Uterus (tissue), 4 donors: ENCODE results near the gene APC. TPM values are rescaled to one million over a fixed set of nuclear protein-coding genes. Genes with fewer than 3 reads are reported as not detected.

Source experiments
- DNase-seq, 2 donors: peaks; one replicate each; pipeline ENCODE4 v3.0.0-alpha.2; 2019 to 2020
- H3K27ac ChIP-seq, 2 donors: fragments of 200-600 bp; sonication (generic); 1 replicate in 1 of 2; 2 replicates in 1 of 2; pipeline ENCODE4 v1.5.1; 2016 to 2018
- H3K27me3 ChIP-seq, 2 donors: fragments of 200-600 bp; sonication (generic); one replicate each; pipeline ENCODE4 v1.5.1; 2018 to 2019; ENCODE audit warnings: control low read depth in 1 of 2
- H3K36me3 ChIP-seq, 2 donors: fragments of 200-600 bp; sonication (generic); one replicate each; pipeline ENCODE4 v1.5.1; 2019; ENCODE audit warnings: control low read depth in 1 of 2
- H3K4me1 ChIP-seq, 2 donors: fragments of 200-600 bp; sonication (generic); one replicate each; pipeline ENCODE4 v1.5.1; 2018 to 2019; ENCODE audit warnings: control low read depth in 1 of 2
- H3K4me3 ChIP-seq, 2 donors: fragments of 200-600 bp; sonication (generic); 1 replicate in 1 of 2; 2 replicates in 1 of 2; pipeline ENCODE4 v1.5.1; 2018 to 2019; ENCODE audit warnings: mild to moderate bottlenecking in 1 of 2
- H3K9me3 ChIP-seq, 2 donors: fragments of 200-600 bp; sonication (generic); one replicate each; pipeline ENCODE4 v1.5.1; 2019; ENCODE audit warnings: control low read depth in 1 of 2
- POLR2A ChIP-seq, 2 donors: fragments of 450-650 bp; IDR thresholded peaks; one replicate each; pipeline ENCODE4 v1.6.1; 2016; ENCODE audit warnings: antibody characterized with exemption in 2 of 2, mild to moderate bottlenecking in 1 of 2, moderate library complexity in 1 of 2
- intact Hi-C: fragments of 100-400 bp; cut with DNase I; formaldehyde crosslinking; loops from one replicate; pipeline ENCODE4 v1.15.1; 2023; ENCODE audit warnings: low total_unique reads
- total RNA-seq, 4 donors: library from RNA; depleted of rRNA in 3 of 4; stranded (reverse); fragments of >200 nt in 3 of 4; gene quantifications; one replicate each; pipeline versions ENCODE4 v1.1.0 to v1.2.4, GENCODE V29; 2014 to 2023
- TF ChIP-seq, protein P1 (sequence below), 4 experiments: fragments of 200-600 bp in 2 of 4; fragments of 450-650 bp in 2 of 4; sonication (generic) in 2 of 4; IDR thresholded peaks; one replicate each; pipeline ENCODE4 v1.5.1; 2016 to 2019; ENCODE audit warnings: antibody characterized with exemption in 4 of 4, mild to moderate bottlenecking in 2 of 4, moderate library complexity in 1 of 4
- donor health status: DM: yes; HTN: yes; CAD: no.

The APC gene
- total RNA-seq, 4 donors from 2014 or later: 45.4 to 132 (median 91.7) TPM

DNA sequence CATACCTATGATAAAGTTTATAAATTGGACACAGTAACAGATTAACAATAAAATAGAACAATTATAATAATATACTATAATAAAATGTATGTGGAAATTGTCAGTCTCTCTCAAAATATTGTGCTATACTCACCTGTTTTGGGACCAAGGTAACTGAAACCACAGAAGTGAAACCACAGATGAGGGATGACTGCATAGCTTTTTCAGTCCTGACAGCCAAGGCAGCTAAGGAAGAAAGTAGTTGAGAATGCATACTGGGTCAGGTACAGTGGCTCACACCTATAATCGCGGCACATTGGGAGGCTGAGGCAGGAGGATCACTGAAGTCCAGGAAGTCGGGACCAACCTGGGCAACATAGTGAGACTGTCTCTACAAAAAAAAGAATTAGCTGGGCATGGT, 132.3 kb downstream of the APC start:
- H3K9me3 ChIP-seq: no peaks in the 10 kb centered on the region

DNA sequence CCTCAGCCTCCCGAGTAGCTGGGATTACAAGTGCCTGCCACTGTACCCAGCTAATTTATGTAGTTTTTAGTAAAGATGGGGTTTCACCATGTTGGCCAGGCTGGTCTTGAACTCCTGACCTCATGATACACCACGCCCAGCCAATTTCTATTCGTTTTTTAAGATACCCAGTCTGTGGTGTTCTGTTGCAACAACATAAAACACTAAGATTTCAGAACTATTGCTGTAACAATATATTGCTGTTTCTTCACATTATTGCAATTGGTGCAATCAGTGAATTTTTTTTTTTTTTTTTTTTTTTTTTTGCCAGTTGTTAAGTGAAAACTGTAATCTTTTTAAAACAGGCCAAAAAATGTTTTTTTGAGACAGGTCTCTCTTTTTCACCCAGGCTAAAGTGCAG, 133.3 kb downstream of the APC start:
- Histone ChIP-seq H3K4me3 (no peak overlapping the region), H3K4me1 (no peaks in the 10 kb centered on the region), H3K27me3 (no peaks in the 10 kb centered on the region), H3K9me3 (no peaks in the 10 kb centered on the region), H3K27ac (no peak overlapping the region), H3K36me3 (no peaks in the 10 kb centered on the region)
- intact Hi-C loops: no loop called here
- no peak for TF ChIP-seq POLR2A (IDR thresholded peaks at IDR 0.05)
- TF ChIP-seq, protein P1, sequence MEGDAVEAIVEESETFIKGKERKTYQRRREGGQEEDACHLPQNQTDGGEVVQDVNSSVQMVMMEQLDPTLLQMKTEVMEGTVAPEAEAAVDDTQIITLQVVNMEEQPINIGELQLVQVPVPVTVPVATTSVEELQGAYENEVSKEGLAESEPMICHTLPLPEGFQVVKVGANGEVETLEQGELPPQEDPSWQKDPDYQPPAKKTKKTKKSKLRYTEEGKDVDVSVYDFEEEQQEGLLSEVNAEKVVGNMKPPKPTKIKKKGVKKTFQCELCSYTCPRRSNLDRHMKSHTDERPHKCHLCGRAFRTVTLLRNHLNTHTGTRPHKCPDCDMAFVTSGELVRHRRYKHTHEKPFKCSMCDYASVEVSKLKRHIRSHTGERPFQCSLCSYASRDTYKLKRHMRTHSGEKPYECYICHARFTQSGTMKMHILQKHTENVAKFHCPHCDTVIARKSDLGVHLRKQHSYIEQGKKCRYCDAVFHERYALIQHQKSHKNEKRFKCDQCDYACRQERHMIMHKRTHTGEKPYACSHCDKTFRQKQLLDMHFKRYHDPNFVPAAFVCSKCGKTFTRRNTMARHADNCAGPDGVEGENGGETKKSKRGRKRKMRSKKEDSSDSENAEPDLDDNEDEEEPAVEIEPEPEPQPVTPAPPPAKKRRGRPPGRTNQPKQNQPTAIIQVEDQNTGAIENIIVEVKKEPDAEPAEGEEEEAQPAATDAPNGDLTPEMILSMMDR (IDR thresholded peaks at IDR 0.05): no peak
- DNase-seq: no peak

More for the DNA sequence above, 132.3 kb downstream of the APC start:
- H3K27me3 ChIP-seq: no peaks in the 10 kb centered on the region
- H3K36me3 ChIP-seq: no peaks in the 10 kb centered on the region
- intact Hi-C loops: no loop called here
- no peak overlapping the region for H3K4me3 ChIP-seq
- H3K4me1 ChIP-seq: no peaks in the 10 kb centered on the region
- no peak overlapping the region for H3K27ac ChIP-seq
- no peak for DNase-seq
- TF ChIP-seq, protein P1 (IDR thresholded peaks at IDR 0.05): no peak
- no peak for TF ChIP-seq POLR2A (IDR thresholded peaks at IDR 0.05)

DNA sequence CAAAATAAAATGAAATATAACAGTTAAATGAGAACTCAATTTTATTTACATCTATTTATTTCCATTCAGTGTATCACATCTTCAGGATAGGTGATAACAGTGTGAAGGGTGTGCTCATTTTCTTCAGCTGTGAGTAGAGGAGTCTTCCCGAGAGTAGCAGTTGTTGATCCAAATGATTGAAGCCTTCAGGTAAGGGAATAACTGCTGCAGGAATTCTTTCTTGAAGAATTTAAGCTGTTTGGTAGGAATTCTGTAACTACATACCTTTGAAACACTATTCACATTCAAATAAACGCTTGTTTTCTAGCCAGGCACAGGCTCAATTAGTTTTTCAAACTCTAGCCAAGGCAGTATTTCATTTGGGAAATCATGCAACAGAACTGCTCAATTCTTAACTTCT, 138.7 kb downstream of the APC start:
- no peaks in the 10 kb centered on the region for H3K27me3 ChIP-seq
- H3K4me3 ChIP-seq: no peak overlapping the region
- TF ChIP-seq POLR2A (IDR thresholded peaks at IDR 0.05): no peak
- TF ChIP-seq, protein P1 (IDR thresholded peaks at IDR 0.05): no peak
- H3K27ac ChIP-seq: no peak overlapping the region
- no peaks in the 10 kb centered on the region for H3K4me1 ChIP-seq
- no peaks in the 10 kb centered on the region for H3K36me3 ChIP-seq
- no peak for DNase-seq
- intact Hi-C loops: no loop called here
- H3K9me3 ChIP-seq: no peaks in the 10 kb centered on the region

DNA sequence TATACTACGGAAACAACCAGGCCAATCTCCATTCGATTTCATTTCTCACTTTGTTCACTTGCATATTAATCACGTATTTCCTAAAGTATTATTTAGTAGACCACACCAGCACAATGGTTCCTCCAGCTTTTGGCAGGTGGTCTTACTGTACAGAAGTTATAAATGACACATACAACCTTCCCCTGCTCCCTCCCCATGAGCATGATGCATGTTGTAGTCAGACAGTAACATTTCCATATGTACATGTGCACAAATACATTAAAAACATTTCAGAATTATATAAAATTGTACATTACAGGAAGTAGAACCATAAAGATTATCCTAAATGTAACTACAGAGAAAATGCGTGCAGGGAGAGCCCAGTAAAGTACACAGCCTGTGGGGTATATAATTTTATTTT, 140.4 kb downstream of the APC start:
- no peak overlapping the region for H3K27ac ChIP-seq

DNA sequence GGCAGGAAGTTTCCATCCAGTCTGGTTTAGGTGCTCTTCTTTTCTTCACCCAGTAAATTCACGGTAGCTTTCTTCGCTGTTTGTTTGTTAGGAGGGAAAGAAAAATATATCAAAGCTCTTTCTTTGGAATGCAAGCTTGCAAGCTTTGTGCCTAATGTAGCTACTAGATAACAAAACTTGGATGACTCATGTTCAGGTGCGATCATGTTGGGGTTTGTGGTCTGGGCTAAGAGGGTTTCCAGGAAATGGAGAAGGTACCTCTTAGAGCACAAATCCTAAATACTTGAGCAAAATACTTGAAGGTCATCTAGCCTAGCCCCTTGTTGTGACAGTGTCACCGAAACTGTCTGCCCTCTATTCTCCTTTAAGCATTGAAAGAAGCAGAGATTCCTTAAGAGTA, 141.1 kb downstream of the APC start:
- no peaks in the 10 kb centered on the region for H3K9me3 ChIP-seq
- no peak overlapping the region for H3K4me3 ChIP-seq
- H3K4me1 ChIP-seq: no peaks in the 10 kb centered on the region
- intact Hi-C loops: no loop called here
- no peaks in the 10 kb centered on the region for H3K27me3 ChIP-seq
- H3K27ac ChIP-seq: no peak overlapping the region
- TF ChIP-seq POLR2A (IDR thresholded peaks at IDR 0.05): no peak
- TF ChIP-seq, protein P1 (IDR thresholded peaks at IDR 0.05): no peak
- DNase-seq: no peak
- H3K36me3 ChIP-seq: no peaks in the 10 kb centered on the region

More for the DNA sequence above, 140.4 kb downstream of the APC start:
- H3K4me3 ChIP-seq: no peak overlapping the region
- no peaks in the 10 kb centered on the region for H3K4me1 ChIP-seq
- TF ChIP-seq, protein P1 (IDR thresholded peaks at IDR 0.05): no peak
- no peak for TF ChIP-seq POLR2A (IDR thresholded peaks at IDR 0.05)
- DNase-seq: no peak
- intact Hi-C loops: no loop called here
- no peaks in the 10 kb centered on the region for H3K27me3 ChIP-seq
- no peaks in the 10 kb centered on the region for H3K9me3 ChIP-seq
- no peaks in the 10 kb centered on the region for H3K36me3 ChIP-seq
